ENCODE data around the gene HPS1.
A peak's percentile ranks its signal among the peaks of the same experiment; 100 is the strongest.

The HPS1 gene

DNA sequence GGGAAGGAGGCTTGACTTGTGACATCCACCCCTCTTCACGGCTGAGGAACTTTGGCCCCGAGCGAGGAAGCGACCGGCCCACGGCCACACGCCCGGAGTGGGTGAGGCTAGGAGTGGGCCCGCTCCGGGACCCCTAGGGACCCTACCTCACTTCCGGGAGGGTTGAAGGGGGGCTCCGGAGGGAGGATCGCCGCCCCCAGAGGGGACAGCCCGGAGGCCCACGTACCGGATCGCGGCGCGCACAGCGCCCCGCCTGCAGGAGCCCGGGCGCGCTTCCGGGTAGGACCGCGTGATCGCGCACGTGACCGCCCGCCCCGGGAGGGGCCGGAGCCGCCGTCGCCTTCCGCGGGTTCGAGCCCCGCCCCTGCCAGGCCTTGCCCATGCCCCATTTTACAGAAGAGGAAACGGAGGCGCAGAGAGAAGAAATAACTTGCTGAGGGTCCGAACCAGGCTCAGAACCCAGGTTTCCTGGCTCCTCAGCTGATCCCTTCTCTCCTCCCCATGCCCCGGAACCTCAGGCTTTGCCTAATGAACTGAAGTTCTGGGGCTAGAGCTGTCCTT is at the start of gene HPS1:
Gene HPS1 (minus strand): TSS at position 275 of the 561 bp plus-strand sequence. CDS start 3,695 bp downstream, outside the sequence.
- peak; percentile 88 for DNase-seq (ENCODE audit: low spot score)

DNA sequence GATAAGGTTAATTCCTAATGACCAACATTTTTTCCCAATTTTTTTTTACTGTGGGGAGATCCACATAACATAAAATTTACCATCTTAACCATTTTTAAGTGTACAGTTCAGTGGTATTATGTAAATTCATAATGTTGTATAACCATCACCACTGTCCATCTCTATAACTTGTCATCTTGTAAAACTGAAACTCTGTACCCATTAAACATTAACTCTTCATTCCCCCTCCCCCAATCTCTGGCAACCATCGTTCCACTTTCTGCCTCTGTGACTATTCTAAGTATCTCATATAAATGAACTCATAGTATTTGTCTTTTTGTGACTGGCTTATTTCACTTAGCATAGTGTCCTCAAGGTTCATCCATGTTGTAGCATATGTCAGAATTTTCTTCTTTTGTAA is 46.0 kb upstream of the HPS1 start:
- DNase-seq (ENCODE audit: low spot score): no peak

DNA sequence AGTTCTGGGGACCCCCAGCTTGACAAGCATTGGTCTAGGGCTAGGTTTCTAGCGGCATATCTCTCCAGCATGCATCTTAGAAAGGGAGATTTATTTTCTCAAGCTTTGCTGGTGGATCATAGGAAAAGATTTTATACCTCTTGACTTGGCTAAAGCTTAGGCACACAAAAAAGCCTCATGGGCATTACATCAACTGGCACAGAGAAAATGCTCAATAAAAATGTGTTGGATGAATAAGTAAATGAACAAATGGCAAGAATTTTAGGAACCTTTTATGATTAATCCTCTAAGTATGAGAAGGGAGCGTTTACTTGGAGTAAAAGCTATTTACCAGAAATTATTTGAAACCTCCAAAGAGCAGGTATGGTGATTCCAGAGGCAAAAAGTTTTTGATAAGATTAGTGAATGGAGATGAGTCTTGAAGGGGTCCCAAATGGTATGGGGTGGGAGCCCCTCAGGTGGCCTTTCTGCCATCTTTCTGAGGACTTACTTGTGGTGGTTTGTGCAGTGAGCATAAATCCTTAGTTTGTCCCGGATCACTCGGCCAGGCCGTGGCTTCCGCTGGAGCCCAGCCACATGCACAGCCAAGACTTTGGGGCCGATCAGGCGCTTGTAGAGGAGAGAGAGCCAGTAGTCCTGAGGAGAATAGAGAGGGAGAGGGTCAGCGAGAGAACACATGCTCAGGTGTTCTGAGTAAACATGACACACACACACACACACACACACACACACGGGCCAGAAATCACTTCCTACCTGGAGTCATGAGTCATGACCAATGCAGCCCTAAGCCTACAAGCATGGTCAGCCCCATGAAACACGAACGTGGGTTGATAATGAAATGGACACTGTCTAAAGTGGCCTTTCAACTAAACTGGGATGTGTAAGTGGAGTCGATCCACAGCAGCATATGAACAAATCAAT is 43.1 kb upstream of the HPS1 start:
- DNase-seq (ENCODE audit: low spot score): no peak

DNA sequence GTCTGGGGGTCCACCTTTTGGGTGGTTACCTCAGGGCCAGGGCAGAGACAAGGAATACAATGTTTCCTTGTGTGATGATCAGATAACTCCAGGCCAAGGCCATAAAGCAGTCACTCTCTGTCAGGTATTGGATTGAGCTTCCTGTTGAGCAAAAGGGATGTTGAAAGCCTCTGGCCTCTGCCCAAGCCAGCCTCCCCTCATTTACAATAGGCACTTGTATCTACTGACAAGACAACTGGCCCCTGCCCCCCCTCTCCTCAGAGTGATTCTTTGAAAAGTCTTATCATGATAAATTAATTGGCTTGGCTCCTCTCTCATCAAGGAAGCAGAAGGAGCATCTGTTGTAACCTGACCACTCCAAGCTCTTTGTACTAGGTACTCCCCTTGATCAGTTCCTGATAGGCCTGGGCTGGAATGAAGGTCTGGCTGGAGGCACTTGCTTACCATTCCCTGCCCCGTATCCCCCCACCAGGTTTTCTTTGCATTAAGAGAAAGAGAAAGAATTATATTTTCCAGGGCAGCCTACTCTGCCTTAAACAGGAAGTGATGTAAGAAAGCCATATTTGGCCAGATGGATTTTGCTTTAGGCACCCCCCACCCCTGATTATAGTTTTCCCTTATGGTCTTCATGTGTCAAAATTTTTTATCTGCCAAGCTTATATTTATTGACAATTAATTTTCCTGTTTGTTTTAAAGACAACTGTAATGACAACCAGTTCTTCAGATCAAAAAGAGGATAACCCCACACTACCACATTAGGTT is 42.1 kb upstream of the HPS1 start:
- DNase-seq (ENCODE audit: low spot score): no peak

DNA sequence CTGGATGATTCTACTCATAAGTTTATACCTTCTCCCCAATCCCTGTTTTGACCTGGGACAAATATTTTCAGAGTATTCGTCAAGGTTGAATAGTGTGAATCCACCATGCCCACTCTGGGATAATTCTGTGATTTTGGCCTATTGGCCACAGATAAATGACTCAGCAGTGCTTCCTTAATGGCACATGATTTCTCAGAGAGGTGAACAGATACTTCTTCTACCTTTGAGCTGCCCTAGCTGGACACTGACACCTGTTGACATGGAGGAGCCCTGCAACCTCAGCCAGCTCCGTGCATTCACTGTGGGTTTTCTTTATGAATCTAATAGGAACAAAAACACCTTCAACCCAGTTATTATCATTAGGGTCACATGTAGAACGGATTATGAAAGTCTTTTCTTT is 40.9 kb upstream of the HPS1 start:
- peak; percentile 21 for DNase-seq (ENCODE audit: low spot score)

DNA sequence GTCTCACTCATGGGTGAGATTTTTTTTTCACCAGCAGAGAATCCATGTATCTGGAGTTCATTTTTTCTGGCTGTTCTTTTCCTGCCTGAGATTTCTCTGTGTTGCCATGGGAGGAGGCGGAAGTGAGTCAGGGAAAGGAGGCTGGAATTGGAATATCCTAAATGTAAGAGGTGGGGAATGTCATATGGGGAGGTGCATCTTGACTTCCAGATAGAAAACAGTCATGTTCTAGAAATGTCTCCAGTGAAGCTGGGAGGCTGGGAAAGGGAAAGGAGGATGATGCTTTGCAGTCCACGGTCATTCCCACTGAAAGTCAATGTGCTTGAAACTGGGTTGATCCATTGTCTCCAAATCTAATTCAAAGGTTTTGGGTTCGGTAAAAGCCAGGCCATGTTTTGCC is 39.7 kb upstream of the HPS1 start:
- DNase-seq (ENCODE audit: low spot score): no peak

DNA sequence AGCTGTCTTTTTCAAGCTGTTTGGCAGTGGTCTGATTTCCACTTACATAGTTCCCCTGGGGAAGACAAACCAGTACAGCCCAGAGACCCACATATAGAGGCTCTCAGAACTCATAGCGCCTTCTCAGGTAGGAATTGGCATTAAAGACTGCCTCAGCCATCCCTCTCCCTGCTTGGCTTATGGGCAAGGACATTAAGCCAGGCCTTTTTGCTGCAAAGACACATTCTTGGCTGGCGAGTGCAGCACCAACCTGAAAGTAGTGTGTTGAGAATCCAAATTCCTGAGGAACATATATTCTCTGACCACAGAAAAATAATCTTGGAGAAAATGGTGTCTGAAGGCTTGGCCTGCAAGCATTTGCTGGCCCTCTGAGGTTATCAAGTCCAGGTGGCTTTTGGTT is 39.2 kb upstream of the HPS1 start:
- DNase-seq (ENCODE audit: low spot score): no peak

DNA sequence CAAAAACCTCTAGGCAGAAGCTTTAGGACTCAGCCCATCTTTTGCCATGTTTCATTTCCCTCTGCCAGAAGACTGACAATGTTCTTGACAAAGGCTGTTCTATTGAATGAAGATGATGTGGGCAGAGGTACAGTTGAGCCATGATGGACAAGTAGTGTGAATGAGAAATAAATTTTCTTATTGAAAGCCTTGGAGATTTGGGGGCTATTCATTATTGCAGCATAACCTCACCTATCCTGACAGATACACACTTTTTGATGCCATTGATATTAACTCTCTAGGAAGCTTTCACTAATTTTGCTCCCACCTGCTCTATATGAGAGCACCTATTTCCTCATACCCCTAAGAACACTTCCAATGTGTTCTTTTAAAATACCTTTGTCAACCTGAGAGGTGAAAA is 36.9 kb upstream of the HPS1 start:
- DNase-seq (ENCODE audit: low spot score): no peak

DNA sequence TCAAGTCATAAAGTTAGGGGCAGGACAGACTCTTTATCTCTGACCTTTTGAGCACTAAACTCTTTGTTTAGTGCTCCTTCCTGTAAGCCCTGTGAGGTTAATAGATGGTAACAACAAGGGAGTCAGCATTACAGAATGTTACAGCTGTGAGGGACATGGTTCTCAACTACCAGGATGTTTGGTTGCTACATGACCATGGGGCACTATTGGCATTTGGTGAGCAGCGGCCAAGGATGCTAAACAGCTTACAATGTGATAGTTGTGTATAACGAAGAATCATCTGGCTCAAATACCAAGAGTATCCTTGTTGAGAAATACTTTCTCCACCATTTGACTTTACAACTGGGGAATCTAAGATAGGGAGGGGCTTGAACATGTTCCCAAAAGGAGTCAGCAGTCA is 35.4 kb upstream of the HPS1 start:
- no peak for DNase-seq (ENCODE audit: low spot score)

DNA sequence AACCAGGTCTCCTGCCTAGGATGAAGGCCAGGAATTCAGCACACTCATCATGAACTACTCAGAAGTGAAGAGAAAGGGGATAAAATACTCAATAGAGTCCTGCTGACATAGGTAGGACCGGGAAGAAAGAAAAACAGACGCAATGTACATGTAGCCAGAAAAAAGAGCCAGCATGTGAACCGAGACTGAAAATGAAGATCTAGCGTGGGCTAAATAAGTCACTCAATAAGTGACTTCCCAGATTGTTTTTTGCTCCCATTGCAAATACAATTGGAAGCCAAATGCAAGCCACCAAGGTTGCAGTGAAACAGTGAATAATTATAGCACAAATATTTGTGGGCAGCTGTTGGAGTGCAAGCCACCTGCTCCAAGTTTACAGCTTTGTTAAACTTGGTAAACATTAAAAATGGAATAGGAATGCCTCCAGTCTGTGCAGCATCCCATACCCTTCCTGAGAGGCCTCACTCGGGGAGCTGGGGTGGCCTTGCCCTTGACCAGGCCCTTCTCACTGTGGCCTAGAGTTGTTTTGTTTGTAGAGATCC is 34.7 kb upstream of the HPS1 start:
- DNase-seq (ENCODE audit: low spot score): no peak

DNA sequence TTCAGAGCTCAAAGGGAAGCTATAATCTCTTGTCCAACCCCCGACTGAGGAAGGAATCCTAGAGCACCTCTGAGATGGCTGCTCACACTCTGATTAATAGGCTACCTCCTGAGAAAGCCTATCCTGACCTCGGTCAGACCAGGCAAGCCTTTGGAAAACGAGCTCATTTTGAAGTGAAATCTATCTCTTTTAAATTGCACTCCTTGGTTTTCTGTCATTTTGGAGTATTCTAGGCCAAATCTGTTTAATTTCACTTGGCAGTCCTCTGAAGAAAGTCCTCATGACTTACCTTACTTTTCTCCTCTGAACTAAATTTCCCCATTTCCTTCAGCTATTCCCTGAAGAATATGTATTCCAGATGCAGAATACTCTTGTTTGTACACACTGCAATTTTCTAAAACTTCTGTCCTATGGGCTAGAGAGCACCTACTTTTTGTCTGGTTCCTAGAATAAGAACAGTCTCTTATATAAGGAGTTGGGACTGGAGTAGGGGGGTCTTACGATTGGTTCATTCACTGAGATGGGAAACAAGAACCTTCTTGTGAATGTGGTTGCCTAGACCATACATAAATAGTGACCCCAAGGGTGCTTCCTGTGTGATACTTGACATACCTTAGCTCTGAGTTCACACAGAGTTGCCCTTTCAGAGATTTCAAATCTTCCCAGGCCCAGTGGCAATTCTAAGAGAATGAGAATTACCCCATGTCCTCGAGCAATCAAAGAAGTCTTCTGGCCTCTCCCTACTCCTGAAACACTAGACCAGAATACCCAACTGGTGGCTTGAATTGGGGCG is 31.9 kb upstream of the HPS1 start:
- no peak for DNase-seq (ENCODE audit: low spot score)

DNA sequence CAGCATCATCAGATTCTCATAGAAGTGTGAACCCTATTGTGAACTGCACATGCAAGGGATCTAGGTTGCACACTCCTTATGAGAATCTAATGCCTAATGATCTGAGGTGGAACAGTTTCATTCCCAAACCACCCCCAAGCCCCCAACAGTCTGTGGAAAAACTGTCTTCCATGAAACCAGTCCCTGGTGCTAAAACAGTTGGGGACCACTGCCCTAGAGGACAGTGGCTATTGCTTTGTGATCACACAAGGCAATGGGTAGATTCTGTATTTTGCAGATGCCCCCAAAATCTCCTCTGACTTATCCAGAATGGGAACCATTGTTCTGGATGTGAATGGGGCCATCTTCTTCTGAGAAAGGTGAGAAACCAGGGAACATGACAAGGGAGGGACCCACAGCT is 31.1 kb upstream of the HPS1 start:
- no peak for DNase-seq (ENCODE audit: low spot score)

DNA sequence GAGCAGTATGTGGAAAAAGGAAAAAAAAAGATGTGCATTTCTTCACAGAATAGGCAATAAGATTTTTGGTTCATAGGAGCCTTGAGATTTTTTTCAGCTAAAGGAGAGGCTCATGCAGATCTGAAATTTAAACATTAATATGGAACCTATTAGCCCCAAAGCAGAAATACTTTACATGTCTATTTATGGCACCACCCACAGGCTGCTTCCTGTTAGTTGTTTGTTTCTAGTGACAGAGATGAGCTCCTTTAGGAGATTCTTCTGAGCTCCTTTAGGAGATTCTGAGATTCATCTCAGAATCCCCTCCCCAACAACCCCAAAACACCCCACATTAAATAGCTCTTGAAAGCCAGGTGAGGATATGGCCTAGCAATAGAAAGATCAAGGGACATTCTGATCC is 27.9 kb upstream of the HPS1 start:
- no peak for DNase-seq (ENCODE audit: low spot score)

DNA sequence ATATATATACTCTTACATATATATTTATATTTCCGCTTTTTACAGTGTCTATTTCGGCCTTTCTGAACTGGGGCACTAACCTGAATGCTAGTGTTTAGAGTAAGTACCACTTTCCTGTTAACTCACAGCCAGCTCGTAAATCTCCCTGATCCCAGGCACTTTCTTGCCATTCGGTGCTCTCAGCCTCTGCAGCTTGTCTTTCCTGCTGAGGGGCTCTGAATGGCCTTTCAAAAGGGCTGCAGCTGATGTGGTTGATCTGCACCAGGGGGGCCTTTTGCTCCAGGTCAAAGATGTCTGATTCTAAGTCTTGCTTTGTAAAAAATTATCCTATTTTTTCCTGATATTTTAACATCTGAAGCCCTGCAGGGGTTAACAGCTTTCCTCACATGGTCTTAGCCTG is 25.5 kb upstream of the HPS1 start:
- DNase-seq (ENCODE audit: low spot score): no peak

DNA sequence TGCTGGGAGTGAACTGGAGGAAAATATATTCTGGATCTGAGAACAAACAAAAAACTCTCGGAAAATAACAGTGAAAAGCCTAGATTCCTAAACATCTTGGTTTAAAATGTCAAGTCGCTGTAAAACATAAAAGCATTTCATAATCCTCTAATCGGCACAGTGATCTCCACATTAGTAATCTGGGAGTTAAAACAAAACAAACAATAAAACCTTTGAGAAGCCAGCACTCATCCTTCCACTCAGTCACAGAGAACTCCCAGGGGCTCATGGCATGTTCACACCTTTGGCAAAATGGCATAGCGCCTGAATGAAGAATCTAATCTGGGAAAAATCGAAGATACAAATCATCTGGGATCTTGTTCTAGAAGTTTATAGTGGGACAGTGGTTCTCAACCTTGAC is 24.1 kb upstream of the HPS1 start:
- DNase-seq (ENCODE audit: low spot score): no peak

DNA sequence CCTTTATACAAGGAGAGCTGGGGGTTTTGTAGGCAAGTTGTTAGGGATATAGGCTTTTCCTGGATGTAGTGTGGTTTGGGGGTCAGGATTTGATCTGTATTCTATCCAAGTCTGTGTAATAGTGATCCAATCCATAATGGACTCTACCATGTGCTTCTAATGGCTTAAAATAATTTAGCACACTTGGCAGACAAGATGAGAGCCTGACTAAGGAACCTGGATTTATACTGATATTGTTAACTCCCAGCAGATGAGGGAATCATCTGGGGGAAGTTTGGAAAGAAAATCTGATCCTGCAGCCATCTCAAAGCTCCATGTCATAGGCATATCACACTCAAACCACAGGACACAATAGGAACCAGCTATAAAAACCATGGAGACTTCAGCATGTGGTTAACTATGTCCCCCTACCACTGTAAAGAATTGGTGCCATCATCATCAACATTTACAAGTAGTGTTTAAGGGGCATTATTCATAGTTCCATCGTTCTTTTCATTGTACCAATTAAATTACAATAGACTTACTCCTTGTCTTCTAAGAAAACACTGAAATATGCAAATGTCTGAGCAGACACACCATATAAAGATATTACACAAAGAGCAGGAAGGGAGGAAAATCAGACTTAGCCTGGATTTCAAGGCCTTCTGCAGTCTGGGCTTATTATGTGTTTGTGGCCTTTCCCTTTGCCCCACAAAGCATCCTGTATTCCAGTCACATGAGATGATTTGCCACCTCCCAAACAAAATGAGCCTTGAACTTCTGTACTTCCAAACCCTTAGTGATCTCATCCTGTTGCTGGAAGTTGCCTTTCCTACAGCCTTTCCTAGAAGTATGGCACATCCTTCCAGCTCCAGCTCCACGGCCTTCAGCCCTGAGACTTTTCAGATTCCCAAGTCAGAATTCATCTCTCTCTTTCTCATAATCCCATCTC is 22.5 kb upstream of the HPS1 start:
- DNase-seq (ENCODE audit: low spot score): no peak

DNA sequence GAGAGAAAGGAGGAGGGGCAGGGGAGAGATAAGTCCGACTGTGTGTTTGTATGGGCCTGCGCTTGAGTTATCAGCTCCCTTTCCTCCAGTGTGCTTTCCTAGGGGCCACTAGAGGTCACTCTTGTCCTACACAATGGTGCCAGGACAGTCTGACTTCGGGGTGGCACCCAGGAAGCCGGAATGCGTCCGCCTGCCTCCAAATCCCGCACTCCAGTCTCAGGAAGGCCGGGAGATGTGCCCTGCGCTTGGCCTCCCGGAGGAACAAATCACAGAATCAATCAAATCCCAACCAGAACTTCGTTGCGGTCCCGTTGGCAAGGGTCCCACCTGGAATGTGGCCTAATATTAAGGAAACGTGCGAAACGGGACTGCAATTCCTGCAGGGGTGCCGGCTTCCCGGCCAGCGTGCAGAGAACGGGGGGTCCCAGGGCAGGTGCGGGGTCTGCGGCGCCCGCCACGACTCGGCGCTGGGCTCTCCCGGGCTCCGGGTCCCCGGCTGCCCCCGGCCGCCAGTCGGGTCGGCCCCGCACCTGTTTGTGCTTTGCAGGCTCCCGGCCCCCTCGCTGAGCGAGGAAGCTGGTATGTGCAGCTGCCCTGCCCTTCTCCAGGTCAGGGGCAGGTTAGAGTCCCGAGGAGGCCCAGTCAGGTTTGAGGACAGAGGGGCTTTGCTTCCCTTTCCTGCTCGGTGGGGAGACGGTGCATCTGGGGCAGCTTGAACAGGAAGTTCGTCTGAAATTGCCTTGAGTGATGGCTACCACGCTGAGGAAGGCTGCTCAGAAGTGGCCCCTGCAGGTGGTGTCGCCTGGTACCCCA is 21.0 kb upstream of the HPS1 start:
- peak; percentile 91 for DNase-seq (ENCODE audit: low spot score)

DNA sequence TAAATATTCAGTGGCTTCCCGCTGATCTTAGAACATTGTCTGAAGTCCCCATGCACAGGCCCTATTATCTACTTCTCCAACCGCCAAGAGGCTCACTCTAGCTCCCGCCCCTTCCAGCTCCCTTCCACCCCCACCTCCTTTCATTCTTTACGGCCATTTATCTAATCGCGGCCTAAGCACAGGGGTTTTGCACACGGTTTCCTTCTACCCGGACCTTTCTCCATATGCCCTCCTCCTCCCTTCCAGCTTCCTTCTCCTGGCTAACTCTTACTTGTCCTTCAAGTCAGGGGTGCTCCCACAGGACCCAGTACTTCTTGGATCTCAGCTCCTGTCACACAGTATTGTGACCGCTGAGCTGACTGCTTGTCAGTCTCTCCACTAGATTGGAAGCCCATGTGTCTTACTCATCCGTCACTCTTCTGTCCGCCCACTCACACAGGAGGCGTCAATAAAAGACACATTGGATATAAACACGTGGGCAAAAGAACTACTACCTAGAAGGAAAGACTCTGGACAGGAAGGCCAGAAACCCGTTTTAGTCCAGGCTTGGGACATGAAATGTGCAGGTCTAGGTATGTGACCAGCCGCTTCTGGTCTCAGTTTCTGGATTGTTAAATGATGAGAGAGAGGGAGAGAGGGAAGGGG is 20.2 kb upstream of the HPS1 start:
- peak; percentile 65 for DNase-seq (ENCODE audit: low spot score)

DNA sequence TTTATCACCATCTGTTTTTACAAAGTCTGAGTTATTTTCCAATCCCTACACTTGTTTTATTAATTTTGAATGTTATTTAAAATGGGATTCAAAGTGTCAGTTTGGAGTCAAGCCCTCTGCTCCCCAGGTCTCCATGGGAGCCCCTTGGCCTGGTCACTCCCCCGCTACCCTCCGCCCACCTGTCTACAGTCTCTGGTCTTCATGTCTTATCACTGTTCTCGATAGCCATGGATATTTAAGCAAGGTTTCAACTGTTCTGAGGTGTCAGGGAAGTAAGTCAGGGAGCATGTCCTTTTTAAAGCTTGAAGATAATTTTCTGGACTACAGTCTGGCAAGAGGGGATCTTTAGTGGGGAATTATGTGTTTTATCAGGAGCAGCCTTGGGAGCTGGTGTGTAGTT is 19.1 kb upstream of the HPS1 start:
- no peak for DNase-seq (ENCODE audit: low spot score)

Data from hematopoietic multipotent progenitor cell treated with erythropoietin and hydrocortisone succinate and interleukin-3 and kit ligand, for 15 days (in vitro differentiated cells).